DOHH2 (cell line): ENCODE results near the gene DOCK8.

ENCODE experiments used
- EZH2phosphoT487 ChIP-seq: fragments of 200-600 bp; sonication (generic); IDR thresholded peaks from 2 replicates; pipeline ENCODE4 v1.6.1; 2017; ENCODE audit warnings: borderline replicate concordance, mild to moderate bottlenecking, antibody characterized with exemption, low read length, moderate library complexity, mixed read lengths
- TF ChIP-seq, protein P1 (sequence below): fragments of 200-600 bp; sonication (generic); IDR thresholded peaks from one replicate; pipeline ENCODE4 v1.5.1; 2014; ENCODE audit warnings: antibody characterized with exemption, mild to moderate bottlenecking, low read depth, low read length; ENCODE audit not compliant: poor library complexity, severe bottlenecking

DNA sequence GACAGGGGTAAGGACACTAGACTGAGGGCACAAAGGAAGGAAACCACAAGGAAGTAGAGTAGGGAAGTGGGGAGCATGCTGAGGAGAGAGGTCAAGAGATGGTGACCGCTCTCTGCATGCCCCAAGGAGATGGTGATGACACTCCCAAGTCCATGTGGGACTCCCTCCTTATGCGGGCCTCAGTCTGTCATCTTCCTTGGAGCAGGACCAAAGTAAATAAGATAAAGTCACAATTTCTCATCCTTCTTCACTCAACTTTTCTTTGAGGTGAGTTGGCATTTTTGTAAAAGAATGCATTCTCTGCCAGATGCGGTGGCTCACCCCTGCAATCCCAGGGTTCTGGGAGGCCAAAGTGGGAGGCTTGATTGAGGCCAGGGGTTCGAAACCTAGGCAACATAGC, 256.7 kb downstream of the DOCK8 start:
- no peak for TF ChIP-seq EZH2phosphoT487
- TF ChIP-seq, protein P1, sequence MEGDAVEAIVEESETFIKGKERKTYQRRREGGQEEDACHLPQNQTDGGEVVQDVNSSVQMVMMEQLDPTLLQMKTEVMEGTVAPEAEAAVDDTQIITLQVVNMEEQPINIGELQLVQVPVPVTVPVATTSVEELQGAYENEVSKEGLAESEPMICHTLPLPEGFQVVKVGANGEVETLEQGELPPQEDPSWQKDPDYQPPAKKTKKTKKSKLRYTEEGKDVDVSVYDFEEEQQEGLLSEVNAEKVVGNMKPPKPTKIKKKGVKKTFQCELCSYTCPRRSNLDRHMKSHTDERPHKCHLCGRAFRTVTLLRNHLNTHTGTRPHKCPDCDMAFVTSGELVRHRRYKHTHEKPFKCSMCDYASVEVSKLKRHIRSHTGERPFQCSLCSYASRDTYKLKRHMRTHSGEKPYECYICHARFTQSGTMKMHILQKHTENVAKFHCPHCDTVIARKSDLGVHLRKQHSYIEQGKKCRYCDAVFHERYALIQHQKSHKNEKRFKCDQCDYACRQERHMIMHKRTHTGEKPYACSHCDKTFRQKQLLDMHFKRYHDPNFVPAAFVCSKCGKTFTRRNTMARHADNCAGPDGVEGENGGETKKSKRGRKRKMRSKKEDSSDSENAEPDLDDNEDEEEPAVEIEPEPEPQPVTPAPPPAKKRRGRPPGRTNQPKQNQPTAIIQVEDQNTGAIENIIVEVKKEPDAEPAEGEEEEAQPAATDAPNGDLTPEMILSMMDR: no peak
